Endothelial cell of umbilical vein (primary cell): ENCODE data around the gene HMGA1. TPM values are rescaled to one million over a fixed set of nuclear protein-coding genes. Genes with fewer than 3 reads are reported as not detected.

ENCODE experiments used
- BruUV-seq: library from RNA; stranded (reverse); fragments of 400-500 nt; replicated peaks from 2 replicates; lab custom pipeline; 2021; lab: Mats Ljungman, UMichigan
- CTCF ChIA-PET: fragments of 300-600, 350-600 bp; sonication (Branson Sonifier 250); formaldehyde crosslinking; loops from one replicate; lab custom pipeline; 2021; ENCODE audit warnings: antibody characterized with exemption, inconsistent platforms; lab: Charles Lee
- POLR2A ChIA-PET: fragments of 300-600, 350-600 bp; sonication (Branson Sonifier 250); formaldehyde crosslinking; loops from one replicate; lab custom pipeline; 2021; ENCODE audit warnings: antibody characterized with exemption, inconsistent platforms; lab: Charles Lee
- DNase-seq: peaks from one replicate; pipeline ENCODE4 v3.0.0-alpha.2; 2011; ENCODE audit warnings: low read depth, low spot score
- FAIRE-seq: peaks from 2 replicates; lab custom pipeline; 2011; peaks lifted over from hg19 to GRCh38; lab: Jason Lieb, UNC
- H2AFZ ChIP-seq: 2 replicates; pipeline ENCODE4 v1.6.0; 2012; ENCODE audit warnings: low read depth, low read length, control low read depth, inconsistent platforms
- H3K27ac ChIP-seq: 2 replicates; pipeline ENCODE4 v1.5.1; 2011; ENCODE audit warnings: low read depth, mild to moderate bottlenecking, control low read depth, low read length, moderate library complexity; ENCODE audit not compliant: insufficient read depth
- H3K27me3 ChIP-seq, 2 experiments: 2 replicates each; pipeline versions ENCODE4 v1.6.0 to v1.6.1; 2011; ENCODE audit warnings: low read length in 2 of 2, mixed read lengths in 1 of 2; ENCODE audit not compliant: control insufficient read depth in 2 of 2, insufficient read depth in 2 of 2
- H3K36me3 ChIP-seq, 2 experiments: 2 replicates in 1 of 2; 3 replicates in 1 of 2; pipeline ENCODE4 v1.5.1; 2011; ENCODE audit warnings: low read length in 2 of 2, mild to moderate bottlenecking in 1 of 2, moderate library complexity in 1 of 2; ENCODE audit not compliant: control insufficient read depth in 2 of 2, insufficient read depth in 2 of 2; ENCODE audit errors: extremely low read depth in 1 of 2
- H3K4me1 ChIP-seq: 3 replicates; pipeline ENCODE4 v1.5.1; 2011; ENCODE audit warnings: mild to moderate bottlenecking, low read length; ENCODE audit not compliant: control insufficient read depth, insufficient read depth; ENCODE audit errors: extremely low read depth
- H3K4me2 ChIP-seq: 2 replicates; pipeline ENCODE4 v1.6.1; 2011; ENCODE audit warnings: low read length, control low read depth, mixed read lengths; ENCODE audit not compliant: insufficient read depth
- H3K4me3 ChIP-seq, 3 experiments: fragments of 200-600 bp in 1 of 3; sonication (generic), shearing (Covaris generic) in 1 of 3; replicated peaks in 1 of 3; 2 replicates each; pipeline ENCODE4 v1.5.1; 2011 to 2016; ENCODE audit warnings: control low read depth in 3 of 3, low read length in 3 of 3, mild to moderate bottlenecking in 2 of 3, inconsistent platforms in 1 of 3, low read depth in 1 of 3, moderate library complexity in 1 of 3; ENCODE audit not compliant: insufficient read depth in 1 of 3
- H3K79me2 ChIP-seq: 2 replicates; pipeline ENCODE4 v1.6.0; 2012; ENCODE audit warnings: low read length, inconsistent platforms; ENCODE audit not compliant: control insufficient read depth, insufficient read depth
- H3K9ac ChIP-seq: replicated peaks from 2 replicates; pipeline ENCODE3; 2011; ENCODE audit warnings: low read length, control low read depth; ENCODE audit not compliant: insufficient read depth; ENCODE audit errors: extremely low read depth
- H3K9me1 ChIP-seq: replicated peaks from 3 replicates; pipeline ENCODE4 v1.6.0; 2011; ENCODE audit warnings: mild to moderate bottlenecking, low read length; ENCODE audit not compliant: control insufficient read depth, insufficient read depth; ENCODE audit errors: extremely low read depth
- H3K9me3 ChIP-seq: replicated peaks from 2 replicates; pipeline ENCODE4 v1.5.1; 2012; ENCODE audit warnings: low read length, inconsistent platforms; ENCODE audit not compliant: control insufficient read depth, insufficient read depth
- H4K20me1 ChIP-seq: replicated peaks from 2 replicates; pipeline ENCODE3; 2011; ENCODE audit warnings: mild to moderate bottlenecking, low read length; ENCODE audit not compliant: control insufficient read depth, insufficient read depth; ENCODE audit errors: extremely low read depth
- CTCF ChIP-seq, 2 donors: IDR thresholded peaks; 1 replicate in 1 of 2; 2 replicates in 1 of 2; pipeline ENCODE4 v1.5.1; 2011; ENCODE audit warnings: low read length in 2 of 2, mild to moderate bottlenecking in 2 of 2, moderate library complexity in 2 of 2, control low read depth in 1 of 2, inconsistent platforms in 1 of 2, low read depth in 1 of 2; ENCODE audit not compliant: insufficient read depth in 1 of 2; ENCODE audit errors: extremely low read depth in 1 of 2
- FOS ChIP-seq: IDR thresholded peaks from 2 replicates; pipeline ENCODE4 v1.6.1; 2011; ENCODE audit warnings: mild to moderate bottlenecking, low read length, moderate library complexity, borderline replicate concordance; ENCODE audit not compliant: insufficient read depth
- GATA2 ChIP-seq: IDR thresholded peaks from 2 replicates; pipeline ENCODE4 v1.7.0; 2011; ENCODE audit warnings: low read depth, mild to moderate bottlenecking, moderate library complexity, mixed read lengths, low read length; ENCODE audit not compliant: insufficient read length, insufficient read depth
- JUN ChIP-seq: IDR thresholded peaks from 2 replicates; pipeline ENCODE4 v1.6.1; 2011; ENCODE audit warnings: borderline replicate concordance, low read depth; ENCODE audit not compliant: insufficient read length, insufficient read depth
- MAX ChIP-seq: IDR thresholded peaks from 2 replicates; pipeline ENCODE4 v1.6.1; 2011; ENCODE audit not compliant: insufficient read depth, insufficient read length
- MYC ChIP-seq: IDR thresholded peaks from one replicate; pipeline ENCODE4 v1.6.1; 2011; ENCODE audit warnings: mild to moderate bottlenecking, low read depth, low read length
- POLR2A ChIP-seq: IDR thresholded peaks from 2 replicates; pipeline ENCODE4 v1.6.1; 2012; ENCODE audit warnings: low read depth, mild to moderate bottlenecking, control low read depth, low read length
- POLR2AphosphoS5 ChIP-seq: IDR thresholded peaks from 2 replicates; pipeline ENCODE4 v1.6.1; 2012; ENCODE audit warnings: low read depth, mild to moderate bottlenecking, control low read depth, low read length, moderate library complexity; ENCODE audit not compliant: insufficient read depth
- dilution Hi-C: fragments of 300-500 bp; cut with MboI; formaldehyde crosslinking; loops from one replicate; pipeline ENCODE4 v1.15.0; 2019; ENCODE audit warnings: low sequenced_read_pairs; ENCODE audit not compliant: extremely low pct_ligation_motif_present
- intact Hi-C: fragments of 100-400 bp; cut with micrococcal nuclease; formaldehyde crosslinking; loops from one replicate; pipeline ENCODE4 v1.10.0; 2022
- polyA plus RNA-seq, 4 experiments: library from polyadenylated mRNA; depleted of rRNA in 3 of 4; stranded (reverse) in 3 of 4; unstranded in 1 of 4; fragments of >200 nt; gene quantifications; 2 replicates each; pipeline versions ENCODE4 v1.2.1 to v1.2.3, GENCODE V29; 2011 to 2012; ENCODE audit warnings: missing spikeins in 1 of 4
- total RNA-seq: library from RNA; stranded (reverse); gene quantifications from 2 replicates; pipeline ENCODE4 v1.2.3, GENCODE V29; 2021

HMGA1 gene
- total and polyA plus RNA-seq, 2 donors (not counting 3 experiments of a cell fraction or from before 2014, with no cell fraction given), result 425 to 1,108 TPM

GRCh38 chr6:34273242-34273805 is 36.7 kb downstream of the HMGA1 start:
- Histone ChIP-seq H4K20me1 (no peaks in the 10 kb centered on the region), H3K79me2 (no peaks in the 10 kb centered on the region), H3K36me3 (no peaks in the 10 kb centered on the region), H3K4me2 (peak overlapping the region; percentile 18), H3K9ac (no peak overlapping the region), H3K9me3 (no peaks in the 10 kb centered on the region), H2AFZ (peak overlapping the region; percentile 8), H3K4me1 (peaks cover 18% of the 10 kb centered on the region), H3K27me3 (no peaks in the 10 kb centered on the region), H3K4me3 (no peak overlapping the region), H3K9me1 (no peaks in the 10 kb centered on the region), H3K27ac (peak overlapping the region; percentile 6)
- intact Hi-C loops (loop anchor here (1.0 kb wide), 4 partner anchors 24 to 119 kb away; partner anchors contain the start of genes NUDT3 and SMIM29), dilution Hi-C loops (no loop called here)
- no TSS peak for BruUV-seq
- DNase-seq (peak; percentile 95), FAIRE-seq (peak; percentile 97)
- ChIA-PET POLR2A (interaction anchor here (0.6 kb wide), 1 partner anchor 16 kb away, joined by 4 read pairs; no protein-coding TSS in a partner anchor), CTCF (interaction anchor here (0.9 to 3.3 kb wide), 6 partner anchors 9 to 142 kb away, joined by 3 to 15 read pairs (median 6); partner anchors contain the start of gene SMIM29)
- TF ChIP-seq GATA2 (peak; percentile 97), JUN (peak; percentile 44), MAX (no peak), MYC (peak; percentile 27), POLR2AphosphoS5 (peak; percentile 94), CTCF (IDR thresholded peaks at IDR 0.05; ENCODE audit: extremely low read depth in 1 of 2, insufficient read depth in 1 of 2, low read depth in 1 of 2, low read length in 2 of 2) (no peak), FOS (peak; percentile 55), POLR2A (peak; percentile 75)
